Keratinocyte (primary cell): ENCODE data around the gene C2orf92.

Experiments
- CTCF ChIP-seq, 3 experiments: IDR thresholded peaks in 1 of 3; conservative IDR thresholded peaks in 1 of 3; optimal IDR thresholded peaks in 1 of 3; 2 replicates in 2 of 3; 3 replicates in 1 of 3; pipeline versions ENCODE3 to v1.5.1; 2011; ENCODE audit warnings: low read length in 3 of 3, mild to moderate bottlenecking in 3 of 3, moderate library complexity in 2 of 3, control low read depth in 1 of 3, inconsistent platforms in 1 of 3; ENCODE audit not compliant: insufficient read depth in 2 of 3; ENCODE audit errors: extremely low read depth in 1 of 3
- EZH2 ChIP-seq: IDR thresholded peaks from one replicate; pipeline ENCODE4 v1.6.1; 2012; ENCODE audit warnings: inconsistent platforms, mild to moderate bottlenecking, low read length, moderate library complexity

GRCh38 chr2:97708608-97709007, 39.1 kb downstream of the C2orf92 start:
- no peak for TF ChIP-seq CTCF (optimal IDR thresholded peaks at IDR 0.05 in 1 of 3, IDR thresholded peaks at IDR 0.05 in 1 of 3, conservative IDR thresholded peaks at IDR 0.05 in 1 of 3; ENCODE audit: extremely low read depth in 1 of 3, insufficient read depth in 2 of 3, low read length in 3 of 3)
- no peak for TF ChIP-seq EZH2
